NB4 (cell line): ENCODE results near the gene PRMT6.
A peak's percentile ranks its signal among the peaks of the same experiment; 100 is the strongest.
"Not testable (repeated sequence)": the region's sequence is repeated elsewhere in the genome, so short reads cannot be mapped to it uniquely, and the experiment has no call there.

Source experiments
- DNase-seq: peaks from one replicate; pipeline ENCODE4 v3.0.0; 2010; ENCODE audit warnings: low read depth
- H3K4me3 ChIP-seq: one replicate; pipeline ENCODE4 v1.5.1; 2011; ENCODE audit warnings: mild to moderate bottlenecking, low read depth, low read length, moderate library complexity
- MYC ChIP-seq: IDR thresholded peaks from 2 replicates; pipeline ENCODE4 v1.6.1; 2011; ENCODE audit warnings: low read depth, low read length
- POLR2A ChIP-seq: IDR thresholded peaks from 2 replicates; pipeline ENCODE4 v1.6.1; 2011; ENCODE audit warnings: mild to moderate bottlenecking; ENCODE audit not compliant: insufficient read length; ENCODE audit errors: extremely low read depth
- TF ChIP-seq, protein P1 (sequence below): IDR thresholded peaks from 2 replicates; pipeline ENCODE4 v1.6.1; 2011; ENCODE audit warnings: low read depth, low read length
- TF ChIP-seq, protein P2 (sequence below): IDR thresholded peaks from one replicate; pipeline ENCODE4 v1.5.1; 2012; ENCODE audit warnings: low read depth, low read length

PRMT6 gene

DNA sequence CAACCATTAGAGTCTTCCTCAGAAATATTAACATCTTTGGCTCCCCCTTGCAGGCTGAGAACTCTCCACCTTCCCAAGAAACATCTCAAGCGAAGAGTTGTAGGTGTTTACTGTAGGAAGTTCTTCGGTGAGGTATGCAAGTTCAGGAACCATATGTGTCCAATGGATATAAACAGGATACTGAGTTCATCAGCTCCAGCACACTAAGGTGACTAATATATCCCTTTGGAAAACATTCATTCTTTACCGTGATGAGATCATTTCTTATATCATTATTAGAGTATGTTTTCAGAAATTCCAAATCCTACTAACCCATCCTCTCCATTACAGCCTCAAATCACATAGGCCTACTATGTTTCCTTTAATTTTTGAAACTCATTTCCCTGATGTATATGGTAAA, 37.3 kb upstream of the PRMT6 start:
- TF ChIP-seq POLR2A (no peak), MYC (no peak)
- TF ChIP-seq, protein P1, sequence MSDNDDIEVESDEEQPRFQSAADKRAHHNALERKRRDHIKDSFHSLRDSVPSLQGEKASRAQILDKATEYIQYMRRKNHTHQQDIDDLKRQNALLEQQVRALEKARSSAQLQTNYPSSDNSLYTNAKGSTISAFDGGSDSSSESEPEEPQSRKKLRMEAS, result no peak
- TF ChIP-seq, protein P2, sequence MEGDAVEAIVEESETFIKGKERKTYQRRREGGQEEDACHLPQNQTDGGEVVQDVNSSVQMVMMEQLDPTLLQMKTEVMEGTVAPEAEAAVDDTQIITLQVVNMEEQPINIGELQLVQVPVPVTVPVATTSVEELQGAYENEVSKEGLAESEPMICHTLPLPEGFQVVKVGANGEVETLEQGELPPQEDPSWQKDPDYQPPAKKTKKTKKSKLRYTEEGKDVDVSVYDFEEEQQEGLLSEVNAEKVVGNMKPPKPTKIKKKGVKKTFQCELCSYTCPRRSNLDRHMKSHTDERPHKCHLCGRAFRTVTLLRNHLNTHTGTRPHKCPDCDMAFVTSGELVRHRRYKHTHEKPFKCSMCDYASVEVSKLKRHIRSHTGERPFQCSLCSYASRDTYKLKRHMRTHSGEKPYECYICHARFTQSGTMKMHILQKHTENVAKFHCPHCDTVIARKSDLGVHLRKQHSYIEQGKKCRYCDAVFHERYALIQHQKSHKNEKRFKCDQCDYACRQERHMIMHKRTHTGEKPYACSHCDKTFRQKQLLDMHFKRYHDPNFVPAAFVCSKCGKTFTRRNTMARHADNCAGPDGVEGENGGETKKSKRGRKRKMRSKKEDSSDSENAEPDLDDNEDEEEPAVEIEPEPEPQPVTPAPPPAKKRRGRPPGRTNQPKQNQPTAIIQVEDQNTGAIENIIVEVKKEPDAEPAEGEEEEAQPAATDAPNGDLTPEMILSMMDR, result no peak
- H3K4me3 ChIP-seq, result no peak overlapping the region
- no peak for DNase-seq

- not testable (repeated sequence) for H3K4me3 ChIP-seq, DNase-seq
Measured at GRCh38 chr1:107038874-107039273, 17.6 kb upstream of the PRMT6 start.

DNA sequence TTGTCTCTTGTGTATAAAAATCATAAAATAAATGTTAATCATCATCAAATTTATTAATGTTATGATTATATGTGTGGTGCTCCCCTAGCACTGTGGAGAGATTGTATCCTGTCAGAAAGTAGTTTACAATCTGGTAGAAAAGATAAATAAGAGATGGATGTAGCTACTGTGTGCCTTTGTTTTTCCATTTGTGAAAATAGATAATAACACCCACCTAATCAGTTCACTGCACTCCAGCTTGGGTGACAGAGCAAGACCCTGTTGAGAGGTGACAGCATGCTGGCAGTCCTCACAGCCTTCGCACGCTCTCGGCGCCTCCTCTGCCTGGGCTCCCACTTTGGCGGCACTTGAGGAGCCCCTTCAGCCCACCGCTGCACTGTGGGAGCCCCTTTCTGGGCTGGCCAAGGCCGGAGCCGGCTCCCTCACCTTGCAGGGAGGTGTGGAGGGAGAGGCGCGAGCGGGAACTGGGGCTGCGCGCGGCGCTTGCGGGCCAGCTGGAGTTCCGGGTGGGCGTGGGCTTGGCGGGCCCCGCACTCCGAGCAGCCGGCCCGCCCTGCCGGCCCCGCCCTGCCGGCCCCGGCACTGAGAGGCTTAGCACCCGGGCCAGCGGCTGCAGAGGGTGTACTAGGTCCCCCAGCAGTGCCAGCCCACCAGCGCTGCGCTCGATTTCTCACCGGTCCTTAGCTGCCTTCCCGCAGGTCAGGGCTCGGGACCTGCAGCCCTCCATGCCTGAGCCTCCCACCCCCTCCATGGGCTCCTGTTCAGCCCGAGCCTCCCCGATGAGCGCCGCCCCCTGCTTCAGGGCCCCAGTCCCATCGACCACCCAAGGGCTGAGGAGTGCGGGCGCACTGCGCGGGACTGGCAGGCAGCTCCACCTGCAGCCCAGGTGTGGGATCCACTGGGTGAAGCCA, 11.9 kb upstream of the PRMT6 start:
- DNase-seq, result not testable (repeated sequence)

DNA sequence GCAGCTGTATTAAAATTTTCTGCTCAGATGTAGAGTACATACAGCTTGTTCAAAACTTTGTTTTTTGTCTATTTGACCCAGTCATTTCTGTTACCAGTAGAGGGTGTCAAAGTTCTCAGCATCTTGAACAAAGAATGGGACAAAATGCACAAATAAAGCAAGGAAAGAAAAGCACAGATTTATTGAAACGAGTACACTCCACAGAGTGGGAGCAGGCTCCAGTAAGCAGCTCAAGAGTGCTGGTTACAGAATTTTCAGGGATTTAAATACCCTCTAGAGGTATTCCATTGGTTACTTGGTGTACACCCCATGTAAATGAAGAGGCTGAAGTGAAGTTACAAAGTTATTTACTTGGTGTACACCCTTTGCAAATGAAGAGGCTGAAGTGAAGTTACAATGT, 8.9 kb upstream of the PRMT6 start:
- no peak overlapping the region for H3K4me3 ChIP-seq
- TF ChIP-seq, protein P1, result no peak
- TF ChIP-seq POLR2A (no peak), MYC (no peak)
- TF ChIP-seq, protein P2, result no peak
- no peak for DNase-seq

More for the DNA sequence above, 11.9 kb upstream of the PRMT6 start:
- H3K4me3 ChIP-seq, result not testable (repeated sequence)

DNA sequence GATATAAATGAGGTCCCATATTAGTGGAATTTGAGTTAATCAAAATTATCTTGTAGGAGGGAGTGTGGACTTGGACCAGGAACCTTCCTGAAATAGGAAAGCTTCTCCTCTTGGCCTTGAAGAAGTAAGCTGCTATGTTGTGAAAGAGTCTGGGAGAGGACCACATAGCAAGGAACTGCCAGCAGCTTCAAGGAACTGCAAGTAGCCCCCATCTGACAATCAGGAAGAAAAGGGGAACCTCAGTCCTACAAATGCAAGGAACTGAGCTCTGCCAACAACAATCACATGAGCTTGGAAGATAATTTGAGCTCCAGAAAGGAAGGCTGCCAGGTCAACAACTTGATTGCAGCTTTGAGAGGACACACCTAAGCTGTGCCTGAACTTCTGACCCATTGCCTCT, 8.2 kb upstream of the PRMT6 start:
- no peak for DNase-seq
- H3K4me3 ChIP-seq, result no peak overlapping the region
- no peak for TF ChIP-seq MYC
- TF ChIP-seq, protein P2, result no peak
- TF ChIP-seq, protein P1, result no peak
- no peak for TF ChIP-seq POLR2A

DNA sequence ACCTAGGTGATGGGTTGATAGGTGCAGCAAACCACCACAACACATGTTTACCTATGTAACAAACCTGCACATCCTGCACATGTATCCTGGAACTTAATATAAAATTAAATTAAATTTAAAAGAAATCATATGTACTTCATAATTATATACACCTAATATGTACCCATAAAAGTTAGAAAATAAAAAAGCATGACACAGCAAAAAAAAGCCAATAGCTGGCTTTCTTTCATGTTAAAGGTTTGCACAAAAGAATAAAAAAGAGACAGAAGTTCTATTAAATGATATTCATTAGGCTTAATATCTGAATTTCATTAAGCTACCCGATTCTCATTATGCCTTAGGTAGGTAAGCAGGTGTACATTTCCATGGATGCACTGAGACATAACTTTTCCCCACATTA, 5.2 kb upstream of the PRMT6 start:
- DNase-seq, result no peak
- no peak overlapping the region for H3K4me3 ChIP-seq
- TF ChIP-seq POLR2A (no peak), MYC (no peak)
- TF ChIP-seq, protein P2, result no peak
- TF ChIP-seq, protein P1, result no peak

DNA sequence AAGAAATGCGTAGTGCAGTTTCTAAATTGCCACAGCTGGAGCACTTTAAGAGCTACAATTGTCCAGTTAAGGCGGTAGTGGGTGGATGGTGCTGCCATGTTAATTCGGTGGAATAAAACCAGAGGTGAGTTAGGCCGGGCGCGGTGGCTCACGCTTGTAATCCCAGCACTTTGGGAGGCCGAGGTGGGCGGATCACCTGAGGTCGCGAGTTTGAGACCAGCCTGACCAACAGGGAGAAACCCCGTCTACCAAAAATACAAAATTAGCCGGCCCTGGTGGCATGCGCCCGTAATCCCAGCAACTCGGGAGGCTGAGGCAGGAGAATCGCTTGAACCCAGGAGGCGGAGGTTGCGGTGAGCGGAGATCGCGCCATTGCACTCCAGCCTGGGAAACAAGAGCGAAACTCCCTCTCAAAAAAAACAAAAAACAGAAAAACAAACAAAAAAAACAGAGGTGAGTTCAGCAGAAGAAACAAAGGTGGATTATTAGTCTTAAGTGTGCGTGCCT, 502 bp upstream of the PRMT6 start:
- DNase-seq, result not testable (repeated sequence)
- H3K4me3 ChIP-seq, result peak overlapping the region; percentile 85
